Effector memory CD4-positive, alpha-beta T cell (primary cell): ENCODE data around the gene SMOC2.

Experiments
- DNase-seq, 3 donors: peaks; one replicate each; pipeline ENCODE4 v3.0.0-alpha.2; 2020
- H3K27ac ChIP-seq: 2 replicates; pipeline ENCODE4 v1.7.0; 2013; ENCODE audit warnings: mild to moderate bottlenecking, low read length, moderate library complexity; ENCODE audit not compliant: insufficient read depth, poor library complexity, severe bottlenecking
- H3K27me3 ChIP-seq: replicated peaks from 2 replicates; pipeline ENCODE4 v1.7.0; 2013; ENCODE audit warnings: mild to moderate bottlenecking, low read length; ENCODE audit not compliant: insufficient read depth, control insufficient read depth, poor library complexity, severe bottlenecking
- H3K36me3 ChIP-seq: 2 replicates; pipeline ENCODE4 v1.7.0; 2013; ENCODE audit warnings: mild to moderate bottlenecking, low read length, moderate library complexity; ENCODE audit not compliant: control insufficient read depth, insufficient read depth
- H3K4me1 ChIP-seq: 2 replicates; pipeline ENCODE4 v1.7.0; 2013; ENCODE audit warnings: low read length, mild to moderate bottlenecking; ENCODE audit not compliant: control insufficient read depth, insufficient read depth, poor library complexity, severe bottlenecking
- H3K4me3 ChIP-seq: 2 replicates; pipeline ENCODE4 v1.7.0; 2013; ENCODE audit warnings: low read length, low read depth, mild to moderate bottlenecking; ENCODE audit not compliant: insufficient read depth, poor library complexity, severe bottlenecking
- H3K9me3 ChIP-seq: 2 replicates; pipeline ENCODE4 v1.7.0; 2013; ENCODE audit warnings: mild to moderate bottlenecking, low read length, moderate library complexity; ENCODE audit not compliant: control insufficient read depth

Gene SMOC2

GRCh38 chr6:168589275-168589674, 148.3 kb downstream of the SMOC2 start:
- no peaks in the 10 kb centered on the region for H3K4me1 ChIP-seq
- no peaks in the 10 kb centered on the region for H3K36me3 ChIP-seq

GRCh38 chr6:168590406-168590805, 149.4 kb downstream of the SMOC2 start:
- no peaks in the 10 kb centered on the region for H3K4me1 ChIP-seq
- no peak overlapping the region for H3K27ac ChIP-seq
- no peak overlapping the region for H3K4me3 ChIP-seq
- no peaks in the 10 kb centered on the region for H3K27me3 ChIP-seq
- no peak for DNase-seq
- no peaks in the 10 kb centered on the region for H3K9me3 ChIP-seq
- no peaks in the 10 kb centered on the region for H3K36me3 ChIP-seq

More at GRCh38 chr6:168589275-168589674, 148.3 kb downstream of the SMOC2 start:
- H3K9me3 ChIP-seq, result no peaks in the 10 kb centered on the region
- DNase-seq, result no peak
- H3K4me3 ChIP-seq, result no peak overlapping the region
- no peak overlapping the region for H3K27ac ChIP-seq
- no peaks in the 10 kb centered on the region for H3K27me3 ChIP-seq

GRCh38 chr6:168596344-168596743, 155.4 kb downstream of the SMOC2 start:
- no peak for DNase-seq
- Histone ChIP-seq H3K36me3 (no peaks in the 10 kb centered on the region), H3K27me3 (no peaks in the 10 kb centered on the region), H3K4me3 (no peak overlapping the region), H3K4me1 (no peaks in the 10 kb centered on the region), H3K9me3 (no peaks in the 10 kb centered on the region), H3K27ac (no peak overlapping the region)

DNA sequence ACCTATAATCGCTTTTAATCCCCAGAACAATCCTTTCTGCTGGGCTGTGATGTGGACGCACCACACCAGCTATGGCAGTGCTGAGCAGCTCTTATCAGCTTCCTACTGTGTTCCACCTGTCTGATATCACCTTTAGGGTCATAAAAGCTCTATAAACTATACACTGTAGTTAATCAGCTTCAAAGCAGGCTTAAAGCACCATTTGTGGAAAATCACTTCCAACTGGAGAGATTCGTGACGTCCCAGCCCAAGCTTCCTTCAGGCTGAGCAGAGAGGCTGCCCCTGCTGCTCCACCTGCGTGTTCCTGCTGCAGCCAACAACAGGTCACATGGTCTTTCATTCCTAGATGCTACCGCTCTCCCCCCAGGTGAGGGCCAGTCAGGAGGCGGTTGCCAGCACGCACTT, 156.5 kb downstream of the SMOC2 start:
- no peak for DNase-seq
- no peaks in the 10 kb centered on the region for H3K36me3 ChIP-seq
- H3K4me3 ChIP-seq, result no peak overlapping the region
- no peaks in the 10 kb centered on the region for H3K4me1 ChIP-seq
- no peak overlapping the region for H3K27ac ChIP-seq
- no peaks in the 10 kb centered on the region for H3K27me3 ChIP-seq
- H3K9me3 ChIP-seq, result no peaks in the 10 kb centered on the region

GRCh38 chr6:168598251-168599117, 157.5 kb downstream of the SMOC2 start:
- no peak overlapping the region for H3K4me3 ChIP-seq
- H3K9me3 ChIP-seq, result no peaks in the 10 kb centered on the region
- no peak for DNase-seq
- H3K4me1 ChIP-seq, result no peaks in the 10 kb centered on the region
- H3K27ac ChIP-seq, result no peak overlapping the region
- no peaks in the 10 kb centered on the region for H3K36me3 ChIP-seq
- H3K27me3 ChIP-seq, result no peaks in the 10 kb centered on the region

DNA sequence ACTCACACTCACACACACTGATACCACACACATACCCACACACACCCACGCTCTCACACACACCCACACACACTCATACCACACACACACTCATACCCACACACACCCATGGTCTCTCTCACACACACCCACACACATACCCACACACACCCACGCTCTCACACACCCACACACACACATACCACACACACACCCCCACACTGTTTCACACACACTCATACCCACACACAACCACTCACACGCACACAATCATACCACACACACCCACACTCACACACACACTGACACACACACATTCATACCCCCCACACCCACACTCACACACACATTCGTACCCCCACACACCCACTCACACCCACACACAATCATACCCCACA, 158.1 kb downstream of the SMOC2 start:
- Histone ChIP-seq H3K4me1 (no peaks in the 10 kb centered on the region), H3K9me3 (no peaks in the 10 kb centered on the region), H3K4me3 (no peak overlapping the region), H3K27me3 (no peaks in the 10 kb centered on the region), H3K27ac (no peak overlapping the region), H3K36me3 (no peaks in the 10 kb centered on the region)
- no peak for DNase-seq

DNA sequence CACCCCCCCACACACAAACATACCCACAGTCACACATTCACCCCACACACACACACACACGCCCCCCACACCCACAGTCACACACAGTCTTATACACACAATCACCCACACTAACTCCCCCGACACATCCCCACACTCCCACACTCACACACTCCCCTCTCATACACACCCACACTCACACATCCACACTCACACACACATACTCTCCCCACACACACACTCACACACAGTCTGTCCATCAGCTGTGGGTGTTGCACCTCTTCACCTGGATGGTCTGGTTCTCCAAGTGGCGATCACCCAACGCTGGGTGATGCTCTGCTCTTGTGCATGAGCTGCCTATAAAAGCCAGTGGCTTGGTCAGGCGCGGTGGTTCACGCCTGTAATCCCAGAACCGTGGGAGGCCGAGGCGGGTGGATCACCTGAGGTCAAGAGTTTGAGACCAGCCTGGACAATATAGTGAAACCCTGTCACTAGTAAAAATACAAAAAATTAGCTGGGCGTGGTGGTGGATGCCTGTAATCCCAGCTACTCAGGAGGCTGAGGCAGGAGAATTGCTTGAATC, 158.9 kb downstream of the SMOC2 start:
- no peaks in the 10 kb centered on the region for H3K4me1 ChIP-seq
- DNase-seq, result no peak
- H3K27ac ChIP-seq, result no peak overlapping the region
- H3K9me3 ChIP-seq, result no peaks in the 10 kb centered on the region
- no peaks in the 10 kb centered on the region for H3K27me3 ChIP-seq
- H3K4me3 ChIP-seq, result no peak overlapping the region
- no peaks in the 10 kb centered on the region for H3K36me3 ChIP-seq

- DNase-seq, result no peak
- no peaks in the 10 kb centered on the region for H3K36me3 ChIP-seq
- no peaks in the 10 kb centered on the region for H3K9me3 ChIP-seq
- no peak overlapping the region for H3K27ac ChIP-seq
- H3K4me1 ChIP-seq, result no peaks in the 10 kb centered on the region
- H3K4me3 ChIP-seq, result no peak overlapping the region
- H3K27me3 ChIP-seq, result no peaks in the 10 kb centered on the region
Measured at GRCh38 chr6:168600381-168600780, 159.4 kb downstream of the SMOC2 start.

DNA sequence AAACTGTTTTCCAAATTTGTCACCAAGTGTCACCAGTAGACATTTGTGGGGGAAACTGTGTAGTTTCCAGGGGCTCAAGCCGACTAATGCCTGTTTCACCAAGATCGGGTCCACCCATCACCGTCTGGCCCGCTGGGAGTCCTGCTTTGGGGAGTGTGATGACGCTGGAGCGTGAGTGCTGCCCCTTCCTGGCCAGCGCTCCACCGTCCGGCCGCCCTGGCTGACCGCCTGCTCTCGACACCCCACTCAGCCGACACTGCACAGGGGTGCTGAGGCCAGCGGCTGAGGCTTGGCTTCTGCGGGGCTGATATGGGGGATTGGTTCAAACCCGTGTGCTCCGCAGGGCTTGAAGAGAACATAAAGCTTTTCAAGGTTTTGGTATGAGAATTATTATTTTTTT, 160.1 kb downstream of the SMOC2 start:
- no peak overlapping the region for H3K27ac ChIP-seq
- H3K4me3 ChIP-seq, result no peak overlapping the region
- no peaks in the 10 kb centered on the region for H3K9me3 ChIP-seq
- H3K4me1 ChIP-seq, result no peaks in the 10 kb centered on the region
- no peak for DNase-seq
- H3K27me3 ChIP-seq, result no peaks in the 10 kb centered on the region
- H3K36me3 ChIP-seq, result no peaks in the 10 kb centered on the region

DNA sequence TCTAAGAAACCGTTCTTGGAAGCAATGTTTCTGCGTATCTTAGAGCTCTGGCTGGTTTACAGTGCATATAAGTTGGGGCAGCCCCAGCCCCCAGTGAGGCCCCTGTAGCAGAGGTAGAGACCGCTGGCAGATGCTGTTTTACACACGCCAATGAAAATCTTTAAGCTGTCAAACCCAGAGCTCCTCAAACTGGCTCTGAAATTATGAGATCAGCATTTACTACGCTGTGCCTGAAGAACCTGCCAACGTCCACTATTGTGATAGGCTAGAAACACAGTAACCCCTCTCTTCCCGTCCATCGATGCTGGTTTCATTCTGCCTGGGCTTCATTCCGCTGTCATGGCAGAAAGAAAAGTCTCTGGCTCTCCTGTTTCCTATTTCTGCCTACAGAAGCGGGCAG, 160.6 kb downstream of the SMOC2 start:
- H3K4me3 ChIP-seq, result no peak overlapping the region
- no peaks in the 10 kb centered on the region for H3K4me1 ChIP-seq
- H3K27ac ChIP-seq, result no peak overlapping the region
- H3K9me3 ChIP-seq, result no peaks in the 10 kb centered on the region
- no peaks in the 10 kb centered on the region for H3K36me3 ChIP-seq
- no peaks in the 10 kb centered on the region for H3K27me3 ChIP-seq
- DNase-seq, result no peak
